T-helper 9 cell (primary cell): ENCODE measurements around the gene SH3BP5L.

Experiments
- DNase-seq: peaks from one replicate; pipeline ENCODE4 v3.0.0-alpha.2; 2020
- total RNA-seq, 2 donors: gene quantifications; one replicate each; lab custom pipeline; 2026; lab: John Stamatoyannopoulos, UW

The SH3BP5L gene
- total RNA-seq, result 19.1 to 57.1 reads per million in 2 donors

DNA sequence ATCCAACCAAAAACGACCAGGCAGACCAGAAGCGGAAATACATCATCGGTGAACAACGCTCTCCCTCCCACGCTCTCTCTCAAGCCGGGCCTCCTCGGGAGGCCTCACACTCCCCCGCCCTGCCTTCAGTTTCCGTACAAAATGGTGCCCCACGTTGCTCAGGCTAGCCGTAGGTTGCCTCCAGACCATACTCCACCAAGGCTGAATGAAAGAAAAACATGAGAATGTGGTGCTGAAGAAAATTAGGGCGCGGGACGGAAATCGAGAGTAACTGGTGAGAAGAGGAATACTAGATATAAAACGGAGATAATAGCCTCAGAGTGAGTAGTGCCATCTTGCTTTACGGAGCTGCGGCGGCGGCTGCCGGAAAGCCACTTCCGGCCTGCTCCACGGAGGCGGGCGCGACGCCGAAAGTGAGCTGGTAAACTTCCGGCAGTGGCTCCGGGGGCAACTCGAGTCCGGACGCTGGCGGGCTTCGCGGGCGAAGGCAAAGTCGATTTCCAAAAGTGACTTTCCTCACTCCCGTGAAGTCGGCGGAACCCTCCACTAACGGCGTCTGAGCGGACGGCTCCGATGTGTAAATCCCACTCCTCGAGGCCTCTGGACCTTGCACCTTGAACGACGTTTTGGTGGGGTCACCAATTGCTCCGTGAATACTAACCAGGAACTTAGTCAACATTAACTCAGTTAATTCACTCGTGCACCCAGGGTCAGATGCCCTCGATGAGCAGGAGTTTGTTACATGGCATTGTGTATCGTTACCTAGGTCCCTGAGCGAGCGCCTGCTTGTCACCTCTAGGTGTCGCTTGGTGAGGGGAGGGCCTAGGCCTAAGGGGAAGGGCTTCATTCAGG lies at the start of gene SH3BP5L:
SH3BP5L (minus strand) TSS at position 7 of the 852 bp plus-strand sequence. CDS start 980 bp downstream, outside the sequence.
- DNase-seq, result peak; percentile 83

DNA sequence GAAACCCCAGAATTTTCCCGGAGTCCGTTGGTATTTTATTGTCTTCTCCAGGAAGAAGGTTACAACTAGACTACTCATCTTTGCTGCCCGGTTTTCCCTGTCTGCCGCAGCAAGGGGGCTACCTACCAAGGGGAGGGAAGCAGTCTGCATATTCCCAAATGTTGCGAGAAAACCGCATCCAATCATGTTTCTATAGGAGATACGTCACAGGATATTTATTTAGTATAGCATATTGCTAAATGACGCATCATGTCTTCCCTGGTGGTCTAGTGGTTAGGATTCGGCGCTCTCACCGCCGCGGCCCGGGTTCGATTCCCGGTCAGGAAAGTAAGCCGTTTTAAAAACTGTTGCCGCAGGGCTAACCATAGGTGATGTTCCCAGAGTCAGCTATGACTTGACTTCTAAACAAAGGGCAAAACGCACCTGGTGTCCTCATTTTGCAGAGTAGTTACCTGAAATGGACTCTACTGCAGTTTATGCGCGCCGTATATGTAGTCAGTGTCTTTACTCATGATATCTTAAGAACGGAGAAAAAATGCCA lies 48.3 kb upstream of the SH3BP5L start:
- DNase-seq, result peak; percentile 77

GRCh38 chr1:248873409-248873992 lies 47.8 kb upstream of the SH3BP5L start:
- DNase-seq, result peak; percentile 88

DNA sequence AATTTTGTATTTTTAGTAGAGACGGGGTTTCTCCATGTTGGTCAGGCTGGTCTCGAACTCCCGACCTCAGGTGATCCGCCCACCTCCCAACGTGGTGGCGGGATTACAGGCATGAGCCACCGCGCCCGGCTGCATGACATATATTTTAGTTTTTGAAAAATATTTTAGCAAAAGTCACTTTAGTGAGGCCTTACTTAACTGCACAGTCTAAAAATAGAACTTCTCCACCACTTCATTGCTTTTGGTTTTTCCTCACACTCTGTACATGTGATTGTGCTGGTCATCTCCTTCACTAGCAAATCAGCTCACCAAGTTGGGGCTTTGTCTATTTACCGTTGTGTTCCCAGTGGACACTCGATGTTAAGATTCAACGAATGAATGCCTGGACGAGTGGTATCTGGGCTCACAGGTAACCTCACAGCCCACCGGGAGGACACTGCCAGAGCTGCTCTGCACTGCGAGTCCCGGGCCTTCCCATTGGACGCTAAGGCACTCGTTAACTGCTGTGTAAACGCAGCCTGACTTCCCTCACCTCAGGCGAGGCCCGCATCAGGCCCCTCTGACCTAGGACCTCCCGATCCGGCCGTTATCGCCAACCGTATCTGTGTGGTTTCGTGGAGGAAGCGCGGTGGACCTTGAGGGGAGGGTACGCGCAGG lies 47.2 kb upstream of the SH3BP5L start:
- no peak for DNase-seq

DNA sequence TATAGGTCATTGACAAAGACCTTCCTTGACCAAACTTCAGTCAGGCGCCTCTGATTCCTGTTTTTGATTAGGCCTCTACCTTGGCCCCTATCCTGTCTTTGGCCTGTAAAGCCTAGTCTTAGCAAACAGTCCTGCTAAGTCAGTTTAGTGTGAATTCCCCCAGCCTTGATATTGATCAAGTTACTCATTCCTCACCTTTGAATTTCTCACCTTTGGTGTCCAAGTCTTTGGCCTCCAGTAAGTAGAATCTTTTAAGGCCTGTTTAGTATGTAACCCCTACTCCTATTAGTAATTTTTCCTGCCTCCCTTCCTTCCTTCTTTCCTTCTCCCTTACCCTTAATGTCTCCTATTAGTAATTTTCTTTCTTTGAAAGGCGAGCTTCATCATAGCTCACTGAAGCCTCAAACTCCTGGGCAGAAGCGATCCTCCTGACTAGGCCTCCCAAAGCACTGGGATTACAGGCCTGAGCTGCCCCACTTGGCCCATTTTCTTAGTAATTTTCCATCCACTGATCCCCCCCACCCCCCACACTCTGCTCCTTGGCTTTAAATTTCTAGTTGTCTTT lies 46.2 kb upstream of the SH3BP5L start:
- DNase-seq, result no peak

DNA sequence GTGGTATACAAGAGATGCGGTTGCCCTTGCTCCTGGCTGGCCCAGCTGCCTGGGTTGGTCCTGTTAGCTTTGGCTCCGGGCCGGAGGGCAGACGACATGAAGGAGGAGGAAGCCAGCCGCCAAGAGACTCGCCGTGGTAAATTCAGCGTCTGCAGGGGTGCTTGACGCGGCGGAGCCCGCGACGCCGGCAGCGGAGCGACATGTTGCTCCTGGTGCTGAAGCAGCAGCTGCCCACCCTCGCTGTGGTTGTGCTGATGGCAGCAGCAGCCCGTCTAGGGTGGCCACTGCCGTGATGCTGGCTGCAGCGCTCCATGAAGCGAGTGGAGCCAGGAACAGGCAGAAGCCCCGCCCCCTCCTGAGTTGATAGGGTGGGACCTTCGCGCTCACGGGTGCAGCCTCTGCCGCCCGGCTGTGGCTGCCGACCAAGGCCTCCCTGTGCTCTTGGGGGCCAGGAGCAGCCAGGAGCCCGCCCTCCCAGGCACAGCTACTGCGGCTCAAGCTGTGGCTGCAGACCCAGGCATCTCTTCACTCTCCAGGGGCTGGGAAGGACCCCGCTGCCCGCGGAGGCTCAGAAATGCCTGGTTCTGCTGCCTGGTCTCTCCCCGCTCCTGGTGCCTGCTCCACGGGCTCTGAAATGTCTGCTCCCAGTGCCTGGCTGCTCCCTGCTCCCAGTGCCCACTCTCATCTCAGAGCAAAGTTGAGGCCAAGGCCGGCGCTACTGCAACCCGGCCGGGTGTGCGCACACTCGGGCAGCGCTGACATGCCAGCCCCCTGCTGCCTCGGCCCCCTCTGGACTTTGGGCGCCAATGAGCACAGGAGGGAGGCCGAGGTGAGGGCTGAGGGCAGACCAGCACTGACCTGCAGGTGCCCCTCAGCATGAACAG lies 37.5 kb upstream of the SH3BP5L start:
- peak; percentile 79 for DNase-seq

- DNase-seq, result no peak
These were observed 36.9 kb upstream of the SH3BP5L start for GRCh38 chr1:248862695-248862997.

GRCh38 chr1:248861616-248862015 lies 35.9 kb upstream of the SH3BP5L start:
- no peak for DNase-seq

GRCh38 chr1:248860007-248860406 lies 34.3 kb upstream of the SH3BP5L start:
- no peak for DNase-seq

GRCh38 chr1:248858891-248859889 lies 33.5 kb upstream of the SH3BP5L start, which contains the start of gene ZNF692:
Gene ZNF692, minus strand, starts transcription at chr1:248859085. Its CDS starts 776 bp downstream, at chr1:248858309.
- peak; percentile 92 for DNase-seq

- no peak for DNase-seq
These were observed 32.6 kb upstream of the SH3BP5L start for GRCh38 chr1:248858096-248858890.

GRCh38 chr1:248857749-248858095 lies 32.0 kb upstream of the SH3BP5L start:
- no peak for DNase-seq

- no peak for DNase-seq
These were observed 31.5 kb upstream of the SH3BP5L start for GRCh38 chr1:248857201-248857600.

- DNase-seq, result no peak
These were observed 30.5 kb upstream of the SH3BP5L start for GRCh38 chr1:248856176-248856575.

DNA sequence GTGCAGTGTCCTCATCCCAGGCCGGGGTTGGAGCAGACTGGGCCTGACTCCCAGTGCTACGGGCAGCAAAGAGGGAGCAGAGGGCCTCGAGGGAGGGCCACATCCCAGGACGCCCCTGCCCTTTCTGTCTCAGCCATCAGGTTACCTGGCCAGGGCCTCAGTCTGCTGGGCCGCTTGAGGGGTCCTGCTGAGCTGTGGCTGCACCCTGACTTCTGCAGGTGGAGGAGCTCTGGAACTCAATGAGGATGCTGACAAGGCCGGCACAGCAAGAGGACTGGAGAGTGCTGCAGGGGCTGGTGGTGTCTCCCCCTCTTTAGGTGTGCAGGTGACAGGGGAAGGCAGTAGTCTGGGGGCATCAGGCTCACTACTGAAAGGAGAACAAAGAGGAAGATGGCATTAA lies 29.9 kb upstream of the SH3BP5L start:
- DNase-seq, result no peak

- no peak for DNase-seq
These were observed 28.1 kb upstream of the SH3BP5L start for GRCh38 chr1:248853663-248854375.

- DNase-seq, result no peak
These were observed 27.0 kb upstream of the SH3BP5L start for GRCh38 chr1:248852481-248853405.

GRCh38 chr1:248851390-248851789 lies 25.7 kb upstream of the SH3BP5L start:
- no peak for DNase-seq
